DMS53 (cell line): ENCODE results near the gene KRT9.
A peak's percentile ranks its signal among the peaks of the same experiment; 100 is the strongest.

Experiments
- DNase-seq: peaks from one replicate; lab custom pipeline; 2025; lab: John Stamatoyannopoulos, UW

The KRT9 gene

DNA sequence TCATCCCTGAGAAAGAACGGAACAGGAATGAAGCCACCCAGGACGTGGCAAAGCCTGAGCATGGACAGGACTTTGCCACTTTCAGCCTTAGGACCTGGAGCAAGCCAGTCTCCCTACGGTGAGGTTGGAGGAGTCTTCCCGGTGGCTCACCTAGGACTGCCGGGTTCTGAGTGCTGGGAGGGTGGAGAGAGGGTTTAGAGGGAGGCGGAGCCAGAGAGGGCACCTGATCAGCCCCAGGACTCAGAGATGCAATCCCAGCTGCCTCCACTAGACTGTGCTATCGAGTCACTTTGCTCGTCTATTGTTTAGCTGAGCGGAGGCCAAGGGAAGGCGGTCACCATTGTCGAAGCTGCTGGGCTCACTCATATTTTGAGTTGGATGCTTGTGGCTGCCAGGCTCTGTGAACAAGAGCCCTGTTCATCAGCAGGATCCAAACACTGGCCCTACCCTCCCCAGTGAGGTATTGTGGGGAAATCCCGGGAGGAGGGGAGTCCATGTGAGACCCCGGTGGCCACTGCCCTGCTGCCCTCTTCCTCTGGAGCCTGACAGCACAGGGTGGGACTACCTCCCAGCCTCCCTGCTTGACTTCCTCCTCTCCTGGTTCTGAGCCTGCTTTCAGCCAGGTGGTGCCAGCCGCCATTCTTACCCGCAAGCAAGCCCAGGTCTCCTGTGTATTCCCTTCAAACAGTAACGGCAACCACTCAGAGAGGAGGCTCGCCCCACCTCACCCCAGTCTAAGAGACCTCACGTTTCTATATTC, 7.8 kb upstream of the KRT9 start:
- DNase-seq = peak; percentile 91

DNA sequence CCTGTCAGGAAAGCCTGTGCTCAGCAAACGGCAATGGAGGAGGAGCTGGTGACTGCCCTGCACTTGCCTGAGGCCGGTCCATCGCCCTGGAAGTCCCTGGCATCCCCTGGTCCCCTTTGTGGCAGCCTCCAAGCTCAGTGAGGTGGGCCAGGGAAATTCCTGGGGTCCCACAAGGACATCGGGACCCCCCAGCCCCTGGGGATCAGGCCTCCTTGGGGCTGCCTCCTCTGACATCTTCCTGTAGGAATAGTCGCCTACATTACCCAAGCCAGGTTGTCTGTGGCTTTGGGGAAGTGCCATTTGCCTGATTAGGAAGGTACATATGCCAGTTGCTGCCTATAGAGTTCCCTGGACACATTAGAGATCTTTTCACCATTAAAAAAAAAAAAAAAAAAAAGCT, 7.1 kb upstream of the KRT9 start:
- peak; percentile 22 for DNase-seq

DNA sequence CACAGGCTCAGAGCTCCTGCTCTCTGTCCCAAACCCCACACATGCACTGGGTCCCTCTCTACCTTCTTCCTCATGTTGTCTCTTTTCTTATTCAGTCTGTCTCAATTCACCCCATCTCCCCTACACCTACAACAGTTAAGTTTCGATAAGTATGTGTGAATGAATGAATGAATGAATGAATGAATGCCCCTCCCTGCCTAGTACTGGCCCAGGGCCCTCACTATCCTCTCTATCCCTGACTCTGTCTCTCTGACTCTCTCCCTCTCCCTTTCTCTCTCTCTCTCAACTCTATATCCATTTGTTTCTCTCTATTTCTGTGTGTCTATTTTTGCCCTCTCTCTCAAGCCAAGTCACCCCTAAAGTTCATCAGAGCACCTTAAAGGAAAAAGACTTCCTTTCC, 6.7 kb upstream of the KRT9 start:
- no peak for DNase-seq

- peak; percentile 58 for DNase-seq
Measured at GRCh38 chr17:41576740-41577139, 4.9 kb upstream of the KRT9 start.

DNA sequence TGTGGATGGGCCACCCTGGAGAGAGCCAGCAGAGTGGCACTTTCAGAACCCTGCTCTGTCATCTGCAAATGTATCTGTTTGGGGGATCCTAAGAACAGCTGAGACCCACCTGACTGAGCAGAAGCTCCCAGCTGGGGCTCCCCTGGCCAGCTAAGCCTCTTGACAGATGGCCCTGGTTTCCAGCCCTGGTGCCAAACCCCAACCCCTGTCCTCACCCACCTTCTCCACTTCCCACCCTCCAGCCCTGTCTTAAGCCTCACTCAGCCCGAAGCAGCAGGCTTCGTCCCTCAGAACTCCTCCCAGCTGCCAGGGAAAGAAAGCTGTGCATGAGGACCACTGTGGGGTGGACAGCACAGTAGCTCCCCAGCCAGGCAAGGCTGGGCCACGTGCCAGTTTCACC, 3.5 kb upstream of the KRT9 start:
- DNase-seq = no peak

DNA sequence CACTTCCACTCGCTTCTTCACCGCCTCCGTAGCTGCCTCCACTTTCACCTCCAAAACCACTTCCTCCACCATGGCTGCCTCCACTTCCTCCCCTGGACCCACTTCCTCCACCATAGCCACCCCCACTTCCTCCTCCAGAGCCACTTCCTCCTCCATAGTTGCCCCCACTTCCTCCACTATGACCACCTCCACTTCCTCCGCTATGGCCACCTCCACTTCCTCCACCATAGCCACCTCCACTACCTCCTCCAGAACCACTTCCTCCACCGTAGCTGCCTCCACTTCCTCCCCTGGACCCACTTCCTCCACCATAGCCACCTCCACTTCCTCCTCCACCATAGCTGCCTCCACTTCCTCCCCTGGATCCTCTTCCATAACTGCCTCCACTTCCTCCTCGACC, 4.5 kb downstream of the KRT9 start:
- no peak for DNase-seq

DNA sequence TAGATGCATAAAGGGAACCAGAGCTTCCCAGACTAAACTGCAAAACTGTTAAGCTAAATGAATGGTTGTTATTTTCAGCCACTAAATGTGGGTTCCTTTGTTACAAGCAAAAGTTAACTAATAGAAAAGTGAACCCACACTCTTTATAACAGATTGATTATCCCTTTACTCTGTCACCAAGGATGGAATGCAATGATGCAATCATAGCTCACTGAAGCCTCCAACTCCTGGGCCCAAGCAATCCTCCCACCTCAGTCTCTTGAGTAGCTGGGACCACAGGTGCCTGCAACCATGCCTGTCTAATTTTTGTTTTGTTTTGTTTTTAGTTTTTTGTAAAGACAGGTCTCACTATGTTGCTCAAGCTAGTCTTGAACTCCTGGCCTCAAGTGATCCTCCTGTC, 6.5 kb downstream of the KRT9 start:
- no peak for DNase-seq

- no peak for DNase-seq
Measured at GRCh38 chr17:41563607-41564170, 8.2 kb downstream of the KRT9 start.

- no peak for DNase-seq
Measured at GRCh38 chr17:41561554-41561953, 10.3 kb downstream of the KRT9 start.

DNA sequence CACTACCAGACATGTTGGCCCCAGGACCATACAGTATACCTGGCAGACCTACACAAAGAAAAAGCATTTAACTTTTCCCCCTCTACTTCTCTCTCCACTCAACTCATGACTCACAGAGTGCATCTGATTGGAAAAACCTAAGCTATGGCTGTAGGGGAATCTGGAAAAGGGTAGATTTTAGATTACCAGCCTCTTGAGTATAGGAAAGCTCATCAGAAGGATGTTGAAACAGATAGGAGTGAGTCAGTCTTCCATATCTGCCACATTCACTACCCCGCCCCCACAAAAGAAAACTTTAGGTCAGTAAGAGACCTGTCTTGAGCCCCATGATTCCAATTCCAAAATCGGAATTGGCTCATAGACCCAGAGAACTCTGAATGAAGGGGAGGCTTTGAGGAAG, 12.3 kb downstream of the KRT9 start:
- no peak for DNase-seq

DNA sequence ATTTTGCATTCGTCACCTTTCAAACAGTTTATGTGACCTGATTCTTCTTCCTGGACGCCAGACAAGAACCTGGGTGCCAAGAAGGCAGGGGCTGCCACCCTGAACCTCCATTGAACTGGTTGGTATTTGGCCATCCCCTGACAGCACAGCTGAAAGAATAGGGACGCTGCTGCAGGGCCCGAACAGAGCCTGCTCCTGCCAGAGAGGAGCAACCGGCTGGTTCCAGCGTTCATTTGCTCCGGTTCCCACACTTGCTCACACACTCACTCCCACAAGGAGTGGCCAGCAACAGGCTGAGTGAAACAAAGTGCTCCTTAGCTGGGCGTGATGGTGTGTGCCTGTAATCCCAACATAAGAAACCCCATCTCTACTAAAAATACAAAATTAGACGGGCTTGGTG, 14.9 kb downstream of the KRT9 start:
- DNase-seq = no peak

GRCh38 chr17:41556306-41556705, 15.6 kb downstream of the KRT9 start:
- no peak for DNase-seq

- no peak for DNase-seq
Measured at GRCh38 chr17:41555105-41555887, 16.6 kb downstream of the KRT9 start.

DNA sequence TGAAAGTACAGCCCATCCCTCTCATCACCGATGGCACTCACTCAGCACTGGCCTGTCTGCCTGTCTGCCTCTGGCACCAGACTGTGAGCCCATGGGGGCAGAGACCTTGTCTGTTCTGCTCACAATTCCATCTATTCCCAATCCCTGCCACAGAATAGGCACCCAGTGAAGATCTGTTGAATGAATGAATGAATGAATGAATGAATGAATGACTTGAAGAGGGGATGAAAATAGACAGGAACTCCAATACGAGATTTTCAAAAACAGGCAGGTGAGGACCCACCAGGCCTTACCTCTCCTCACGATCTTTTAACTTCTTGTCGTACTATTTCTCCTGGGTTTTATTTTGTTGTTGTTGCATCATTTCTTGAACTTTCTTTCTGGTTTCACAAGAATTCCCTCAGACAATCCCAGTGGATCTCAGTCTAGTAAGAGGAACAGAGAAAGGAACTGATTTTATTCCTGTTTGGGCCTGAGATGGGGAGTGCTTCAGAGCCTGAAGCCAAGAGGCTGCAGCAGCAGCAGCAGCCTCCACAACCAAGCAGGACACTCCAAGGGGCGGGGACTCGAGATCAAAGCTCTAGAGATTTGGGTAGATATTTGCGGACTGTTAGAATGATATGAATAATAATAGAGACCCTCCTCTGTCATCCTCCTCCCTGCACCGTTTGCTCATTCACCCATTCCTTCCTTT, 17.7 kb downstream of the KRT9 start:
- DNase-seq = no peak

DNA sequence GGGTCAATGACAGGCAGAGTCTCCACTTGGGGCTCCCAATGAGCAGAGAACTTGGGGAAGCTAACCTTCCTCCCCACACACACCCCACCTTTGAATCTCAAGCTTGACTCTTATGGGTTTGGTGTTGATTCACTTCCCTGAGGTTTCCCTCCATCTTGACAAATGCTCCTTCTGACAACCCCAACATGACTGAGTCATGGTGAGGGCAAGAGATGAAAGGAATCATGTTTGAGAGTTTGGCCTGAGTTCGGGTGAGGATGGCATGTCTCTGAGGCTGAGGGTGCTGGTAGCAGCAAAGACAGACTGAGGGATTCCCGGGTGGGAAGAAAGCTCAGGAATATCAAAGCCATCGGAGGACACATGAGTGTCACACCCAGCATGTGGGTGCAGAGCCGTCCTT, 18.7 kb downstream of the KRT9 start:
- no peak for DNase-seq

GRCh38 chr17:41552455-41552854, 19.4 kb downstream of the KRT9 start:
- DNase-seq = no peak

GRCh38 chr17:41551365-41551764, 20.5 kb downstream of the KRT9 start:
- no peak for DNase-seq

DNA sequence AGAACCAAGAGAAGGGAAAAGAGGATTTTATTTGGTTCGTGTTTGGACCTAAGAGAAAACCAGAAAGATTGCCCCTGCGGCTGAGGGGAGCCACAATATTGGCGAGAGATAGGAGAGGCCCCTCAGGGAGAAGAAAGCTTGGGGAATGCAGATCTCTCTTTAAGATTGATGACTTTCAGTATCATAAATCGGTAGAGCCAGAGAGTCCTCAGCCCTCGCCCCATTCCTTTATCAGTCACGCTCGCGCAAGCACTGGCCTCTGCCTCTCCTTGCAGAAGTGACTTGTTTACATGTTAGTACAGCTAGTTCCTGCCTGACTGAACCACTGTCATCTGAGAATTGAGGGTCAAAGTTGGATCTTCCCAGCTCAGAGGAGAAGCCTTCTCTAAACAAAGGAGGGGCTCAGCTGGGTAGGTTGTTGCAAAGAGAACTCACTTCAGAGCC, 22.2 kb downstream of the KRT9 start:
- no peak for DNase-seq

GRCh38 chr17:41548844-41549595, 22.8 kb downstream of the KRT9 start:
- DNase-seq = peak; percentile 92

DNA sequence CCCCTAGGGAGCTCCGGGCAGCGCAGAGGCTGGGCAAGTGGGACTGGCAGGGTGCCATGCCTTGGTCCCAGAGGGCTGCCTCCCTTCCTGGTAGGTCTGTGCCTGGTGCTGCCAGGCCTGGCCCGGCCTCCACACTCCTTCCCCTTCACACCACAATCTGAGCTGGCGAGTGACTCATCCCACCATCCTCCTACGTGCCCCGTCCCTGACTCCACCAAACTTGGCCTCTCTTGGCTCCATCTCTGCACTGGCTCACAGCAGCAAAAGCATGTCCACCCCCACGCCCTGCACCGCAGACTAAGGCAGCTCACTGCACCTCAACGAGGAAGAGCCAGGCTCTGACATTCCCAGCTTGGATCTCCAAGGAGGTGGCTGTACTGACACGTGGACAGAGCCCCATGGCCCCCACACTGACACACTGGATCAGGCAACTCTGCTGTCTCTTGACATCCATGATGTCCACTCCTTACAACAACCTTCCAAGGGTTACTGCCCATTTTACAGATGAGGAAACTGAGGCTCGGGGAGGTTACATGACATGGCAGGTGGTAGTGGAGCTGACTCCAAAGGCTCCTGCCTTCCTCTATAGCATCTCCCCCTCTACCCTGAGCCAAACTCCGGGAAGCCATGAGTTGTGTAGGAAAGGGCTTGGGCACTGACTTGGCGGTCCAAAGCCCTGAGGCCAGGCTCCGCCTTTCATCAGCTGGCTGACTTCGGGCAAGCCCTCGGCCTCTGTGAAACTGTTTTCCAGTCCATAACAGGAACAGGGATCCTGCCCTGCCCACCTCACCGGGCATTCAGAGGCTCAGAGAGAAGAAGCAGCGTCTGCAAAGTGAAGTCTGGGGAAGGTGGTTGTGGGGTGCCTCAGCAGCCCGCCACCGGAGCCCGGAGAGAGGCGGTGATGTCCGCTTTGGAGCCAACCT, 23.7 kb downstream of the KRT9 start:
- peak; percentile 70 for DNase-seq

- DNase-seq = no peak
Measured at GRCh38 chr17:41547378-41547841, 24.4 kb downstream of the KRT9 start.
